Measurements from ENCODE around the gene COL6A3.

DNA sequence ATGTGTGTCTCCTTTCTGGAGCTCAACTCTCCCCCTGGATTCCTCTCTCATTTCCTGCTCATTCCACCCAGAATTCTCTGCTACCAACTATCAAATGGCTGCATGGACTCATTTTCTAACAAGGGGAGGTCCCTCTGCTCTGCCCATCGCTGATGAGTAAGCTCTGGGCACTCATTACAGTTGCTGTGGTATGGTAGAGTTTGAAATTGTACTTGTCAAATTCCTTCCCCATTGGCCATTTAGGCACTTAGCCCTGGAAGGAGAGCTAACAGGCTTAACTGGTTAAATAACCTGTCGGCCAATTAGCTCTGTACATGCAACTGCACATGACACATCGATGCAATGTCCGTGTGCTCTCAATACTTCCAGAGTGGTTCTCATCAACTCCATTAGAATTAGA, 20.4 kb downstream of the COL6A3 start:
- TF ChIP-seq EZH2phosphoT487 (IDR thresholded peaks at IDR 0.05; ENCODE audit: borderline replicate concordance, low read length) (no peak), CTCF (IDR thresholded peaks at IDR 0.05; ENCODE audit: low read depth, low read length, poor library complexity, severe bottlenecking) (no peak)

Measured in DOHH2 (cell line).